Measurements from ENCODE around the gene MUCL3.

MUCL3 gene

DNA sequence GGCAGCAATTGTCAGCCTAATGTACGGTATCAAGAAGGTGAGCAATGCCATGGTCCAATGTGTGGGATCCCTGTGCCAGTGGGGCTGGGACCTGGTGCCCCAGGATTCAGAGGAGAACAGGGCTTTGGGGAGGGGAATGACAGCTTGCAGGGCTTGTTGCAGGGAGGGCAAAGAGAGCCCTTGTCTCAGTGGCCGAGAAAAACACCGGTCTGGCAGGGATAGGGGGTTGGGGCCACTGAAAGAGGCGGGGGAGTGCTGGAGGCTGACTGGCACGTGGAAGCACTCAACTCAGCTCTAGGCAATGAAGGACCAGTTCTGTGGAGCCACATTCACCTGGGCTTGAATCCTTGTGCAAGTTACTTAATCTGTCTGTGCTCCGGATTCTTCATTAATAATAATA lies 3.5 kb upstream of the MUCL3 start:
- no peak overlapping the region for H3K4me3 ChIP-seq (ENCODE audit: low read depth, low read length)
- DNase-seq (ENCODE audit: low read depth) = no peak
- in situ Hi-C loops (cut with HindIII; ENCODE audit: low sequenced_read_pairs) = no loop called here
- TF ChIP-seq, protein P1, sequence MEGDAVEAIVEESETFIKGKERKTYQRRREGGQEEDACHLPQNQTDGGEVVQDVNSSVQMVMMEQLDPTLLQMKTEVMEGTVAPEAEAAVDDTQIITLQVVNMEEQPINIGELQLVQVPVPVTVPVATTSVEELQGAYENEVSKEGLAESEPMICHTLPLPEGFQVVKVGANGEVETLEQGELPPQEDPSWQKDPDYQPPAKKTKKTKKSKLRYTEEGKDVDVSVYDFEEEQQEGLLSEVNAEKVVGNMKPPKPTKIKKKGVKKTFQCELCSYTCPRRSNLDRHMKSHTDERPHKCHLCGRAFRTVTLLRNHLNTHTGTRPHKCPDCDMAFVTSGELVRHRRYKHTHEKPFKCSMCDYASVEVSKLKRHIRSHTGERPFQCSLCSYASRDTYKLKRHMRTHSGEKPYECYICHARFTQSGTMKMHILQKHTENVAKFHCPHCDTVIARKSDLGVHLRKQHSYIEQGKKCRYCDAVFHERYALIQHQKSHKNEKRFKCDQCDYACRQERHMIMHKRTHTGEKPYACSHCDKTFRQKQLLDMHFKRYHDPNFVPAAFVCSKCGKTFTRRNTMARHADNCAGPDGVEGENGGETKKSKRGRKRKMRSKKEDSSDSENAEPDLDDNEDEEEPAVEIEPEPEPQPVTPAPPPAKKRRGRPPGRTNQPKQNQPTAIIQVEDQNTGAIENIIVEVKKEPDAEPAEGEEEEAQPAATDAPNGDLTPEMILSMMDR (IDR thresholded peaks at IDR 0.05; ENCODE audit: low read depth, low read length, missing control alignments) = no peak

DNA sequence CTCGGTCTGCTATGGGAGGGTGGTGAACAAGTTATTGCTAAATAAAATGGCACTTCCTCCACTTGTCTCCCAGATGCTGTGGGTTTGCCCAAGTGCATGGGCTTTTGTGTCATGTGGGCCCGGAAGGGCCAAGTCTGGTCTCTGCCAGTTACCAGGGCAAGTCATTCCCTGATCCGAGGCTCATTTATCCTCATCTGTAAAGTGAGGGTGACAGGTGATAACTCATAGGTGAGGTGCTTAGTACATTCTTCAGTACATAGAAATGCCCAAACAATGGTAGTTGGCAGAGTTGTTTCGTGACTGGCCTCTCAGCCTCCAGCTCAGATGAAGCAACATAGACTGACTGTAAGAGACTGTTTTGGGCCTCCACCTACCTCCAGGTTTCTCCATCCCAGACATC lies 2.0 kb upstream of the MUCL3 start:
- no peak for DNase-seq (ENCODE audit: low read depth)

DNA sequence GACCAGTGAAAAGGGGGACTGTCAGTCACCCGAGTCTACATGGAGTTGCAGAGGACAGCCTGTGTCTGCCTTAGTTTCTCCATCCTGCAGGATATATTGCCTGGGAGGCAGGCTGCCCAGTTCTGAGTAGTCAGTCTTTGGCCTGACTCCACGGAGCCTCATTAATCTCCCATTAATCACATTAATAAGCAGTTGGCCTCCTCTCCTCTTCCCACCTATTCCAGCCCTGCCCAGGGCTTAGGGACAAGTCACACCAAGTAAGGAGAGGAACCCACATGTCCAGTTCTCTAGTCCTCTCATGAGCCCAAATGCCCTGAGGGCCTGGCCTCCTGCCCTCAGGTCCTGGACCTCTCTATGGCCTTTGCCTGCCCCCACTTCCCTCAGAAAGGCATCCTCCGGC lies 1.3 kb upstream of the MUCL3 start:
- no peak for DNase-seq (ENCODE audit: low read depth)
- H3K4me3 ChIP-seq (ENCODE audit: low read depth, low read length) = no peak overlapping the region
- TF ChIP-seq, protein P1 (IDR thresholded peaks at IDR 0.05; ENCODE audit: low read depth, low read length, missing control alignments) = no peak
- in situ Hi-C loops (cut with HindIII; ENCODE audit: low sequenced_read_pairs) = no loop called here

More for the DNA sequence above, 2.0 kb upstream of the MUCL3 start:
- no peak overlapping the region for H3K4me3 ChIP-seq (ENCODE audit: low read depth, low read length)
- TF ChIP-seq, protein P1 (IDR thresholded peaks at IDR 0.05; ENCODE audit: low read depth, low read length, missing control alignments) = no peak
- in situ Hi-C loops (cut with HindIII; ENCODE audit: low sequenced_read_pairs) = no loop called here

DNA sequence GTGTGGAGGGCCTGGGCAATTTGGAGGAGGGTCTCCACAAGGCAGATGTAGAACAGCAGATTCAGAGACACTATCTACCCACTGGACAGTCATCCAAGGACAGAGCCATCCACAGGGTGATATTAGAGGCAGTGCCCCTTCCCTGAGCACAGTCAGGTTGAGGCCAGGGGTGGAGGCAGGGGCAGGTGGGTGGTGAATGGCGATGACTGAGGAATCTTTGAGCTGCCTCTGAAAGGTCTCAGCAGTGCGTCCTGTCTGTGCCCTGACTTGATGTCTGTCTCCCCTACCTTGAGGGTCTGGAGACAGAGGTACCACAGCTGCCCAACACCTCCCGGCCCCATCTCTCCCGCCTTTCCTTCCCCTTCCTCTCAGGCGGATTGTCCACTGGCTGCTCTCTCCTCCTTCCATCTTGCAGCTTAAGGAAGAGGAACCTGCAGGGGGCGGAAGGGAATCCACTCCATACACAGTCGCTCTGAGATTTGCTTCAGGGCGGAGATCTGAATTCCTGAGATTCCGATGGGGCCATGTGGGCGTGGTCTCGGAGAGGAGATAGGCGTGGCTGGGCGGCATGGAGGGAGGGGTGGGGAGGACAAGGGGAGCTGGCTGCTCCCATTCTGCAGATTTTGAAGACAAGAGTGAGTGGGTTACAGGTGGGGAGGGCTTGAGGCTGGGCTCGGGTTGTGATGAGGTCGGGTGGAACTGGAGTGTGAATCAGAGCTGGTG lies 1.7 kb downstream of the MUCL3 start:
- TF ChIP-seq, protein P1 (IDR thresholded peaks at IDR 0.05; ENCODE audit: low read depth, low read length, missing control alignments) = peak; percentile 57
- H3K4me3 ChIP-seq (ENCODE audit: low read depth, low read length) = no peak overlapping the region
- in situ Hi-C loops (cut with HindIII; ENCODE audit: low sequenced_read_pairs) = no loop called here
- peak; percentile 42 for DNase-seq (ENCODE audit: low read depth)

DNA sequence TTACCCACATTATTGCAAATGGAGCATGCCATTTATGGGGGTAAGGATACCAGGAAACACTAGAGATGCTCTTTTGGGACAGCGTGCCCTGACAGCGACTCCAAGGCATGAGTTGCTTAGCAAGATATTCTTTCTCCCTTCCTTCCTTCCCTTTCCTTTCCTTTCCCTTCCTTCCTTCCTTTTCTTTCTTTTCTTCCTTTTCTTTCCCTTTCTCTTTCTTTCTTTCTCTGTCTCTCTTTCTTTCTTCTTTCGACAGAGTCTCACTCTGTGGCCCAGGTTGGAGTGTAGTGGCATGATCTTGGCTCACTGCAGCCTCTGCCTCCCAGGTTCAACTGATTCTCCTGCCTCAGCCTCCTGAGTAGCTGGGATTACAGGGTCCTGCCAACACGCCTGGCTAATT lies 3.3 kb downstream of the MUCL3 start:
- DNase-seq (ENCODE audit: low read depth) = no peak
- TF ChIP-seq, protein P1 (IDR thresholded peaks at IDR 0.05; ENCODE audit: low read depth, low read length, missing control alignments) = no peak
- H3K4me3 ChIP-seq (ENCODE audit: low read depth, low read length) = no peak overlapping the region
- in situ Hi-C loops (cut with HindIII; ENCODE audit: low sequenced_read_pairs) = no loop called here

DNA sequence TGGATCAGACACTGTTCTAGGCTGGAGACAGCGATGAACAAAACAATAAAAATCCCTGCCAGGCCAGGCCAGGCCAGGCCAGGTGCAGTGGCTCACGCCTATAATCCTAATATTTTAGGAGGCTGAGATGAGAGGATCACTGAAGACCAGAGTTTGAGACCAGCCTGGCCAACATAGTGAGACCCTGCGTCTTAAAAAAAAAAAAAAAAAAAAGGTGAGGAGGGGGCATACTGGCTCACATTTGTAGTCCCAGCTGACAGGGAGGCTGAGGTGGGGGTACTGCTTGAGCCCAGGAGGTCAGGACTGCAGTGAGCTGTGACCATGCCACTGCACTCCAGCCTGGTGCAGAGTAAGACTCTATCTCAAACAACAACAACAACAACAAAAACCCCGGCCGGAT lies 4.5 kb downstream of the MUCL3 start:
- no peak overlapping the region for H3K4me3 ChIP-seq (ENCODE audit: low read depth, low read length)
- TF ChIP-seq, protein P1 (IDR thresholded peaks at IDR 0.05; ENCODE audit: low read depth, low read length, missing control alignments) = no peak
- in situ Hi-C loops (cut with HindIII; ENCODE audit: low sequenced_read_pairs) = no loop called here
- DNase-seq (ENCODE audit: low read depth) = no peak
